ENCODE data around the gene MTUS2. TPM values are rescaled to one million over a fixed set of nuclear protein-coding genes. Genes with fewer than 3 reads are reported as not detected.

The MTUS2 gene
- total RNA-seq, 1 donor from 2014 or later: 0.67 TPM

DNA sequence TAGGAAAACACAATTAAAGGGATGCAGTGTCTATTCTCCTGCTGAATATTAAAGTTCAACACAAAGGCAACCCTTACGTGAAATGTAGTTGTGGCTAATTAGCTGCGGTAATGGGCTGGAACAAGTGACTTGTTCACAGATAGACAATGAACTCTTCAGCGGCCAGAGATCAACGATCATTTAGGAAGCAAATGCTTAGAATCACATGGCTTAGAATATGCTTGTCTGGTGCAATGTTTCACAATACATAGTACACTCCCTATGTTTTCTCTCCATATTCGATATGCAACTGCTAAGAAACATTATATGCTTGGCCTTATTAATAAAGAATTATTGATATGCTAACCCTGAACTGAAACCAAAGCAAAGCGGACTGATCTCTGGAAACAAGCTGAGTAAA, 25.7 kb upstream of the MTUS2 start:
- no peak overlapping the region for H3K4me3 Mint-ChIP-seq
- Histone ChIP-seq H2AFZ (replicated peaks) (no peak overlapping the region), H4K20me1 (ENCODE audit: low read depth) (no peaks in the 10 kb centered on the region), H3K79me2 (ENCODE audit: low read depth) (no peaks in the 10 kb centered on the region), H3K9ac (no peak overlapping the region), H3K4me2 (no peak overlapping the region), H3K9me3 (ENCODE audit: low read depth) (no peaks in the 10 kb centered on the region), H3K4me1 (peaks cover 16% of the 10 kb centered on the region), H3F3A (ENCODE audit: low read depth) (no peaks in the 10 kb centered on the region), H3K27ac (no peak overlapping the region), H3K27me3 (no peaks in the 10 kb centered on the region), H3K36me3 (no peaks in the 10 kb centered on the region), H3K4me3 (no peak overlapping the region)
- DNase-seq (ENCODE audit: low spot score): no peak
- H3K36me3 Mint-ChIP-seq: no peaks in the 10 kb centered on the region
- H3K9me3 Mint-ChIP-seq: no peaks in the 10 kb centered on the region
- H3K27me3 Mint-ChIP-seq (ENCODE audit: insufficient read depth, low read depth): no peaks in the 10 kb centered on the region
- H3K4me1 Mint-ChIP-seq: peaks cover 5% of the 10 kb centered on the region
- TF ChIP-seq, protein P1, sequence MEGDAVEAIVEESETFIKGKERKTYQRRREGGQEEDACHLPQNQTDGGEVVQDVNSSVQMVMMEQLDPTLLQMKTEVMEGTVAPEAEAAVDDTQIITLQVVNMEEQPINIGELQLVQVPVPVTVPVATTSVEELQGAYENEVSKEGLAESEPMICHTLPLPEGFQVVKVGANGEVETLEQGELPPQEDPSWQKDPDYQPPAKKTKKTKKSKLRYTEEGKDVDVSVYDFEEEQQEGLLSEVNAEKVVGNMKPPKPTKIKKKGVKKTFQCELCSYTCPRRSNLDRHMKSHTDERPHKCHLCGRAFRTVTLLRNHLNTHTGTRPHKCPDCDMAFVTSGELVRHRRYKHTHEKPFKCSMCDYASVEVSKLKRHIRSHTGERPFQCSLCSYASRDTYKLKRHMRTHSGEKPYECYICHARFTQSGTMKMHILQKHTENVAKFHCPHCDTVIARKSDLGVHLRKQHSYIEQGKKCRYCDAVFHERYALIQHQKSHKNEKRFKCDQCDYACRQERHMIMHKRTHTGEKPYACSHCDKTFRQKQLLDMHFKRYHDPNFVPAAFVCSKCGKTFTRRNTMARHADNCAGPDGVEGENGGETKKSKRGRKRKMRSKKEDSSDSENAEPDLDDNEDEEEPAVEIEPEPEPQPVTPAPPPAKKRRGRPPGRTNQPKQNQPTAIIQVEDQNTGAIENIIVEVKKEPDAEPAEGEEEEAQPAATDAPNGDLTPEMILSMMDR (IDR thresholded peaks at IDR 0.05): no peak
- TF ChIP-seq EZH2 (IDR thresholded peaks at IDR 0.05) (no peak), EZH2phosphoT487 (IDR thresholded peaks at IDR 0.05) (no peak)
- H3K27ac Mint-ChIP-seq: no peak overlapping the region

DNA sequence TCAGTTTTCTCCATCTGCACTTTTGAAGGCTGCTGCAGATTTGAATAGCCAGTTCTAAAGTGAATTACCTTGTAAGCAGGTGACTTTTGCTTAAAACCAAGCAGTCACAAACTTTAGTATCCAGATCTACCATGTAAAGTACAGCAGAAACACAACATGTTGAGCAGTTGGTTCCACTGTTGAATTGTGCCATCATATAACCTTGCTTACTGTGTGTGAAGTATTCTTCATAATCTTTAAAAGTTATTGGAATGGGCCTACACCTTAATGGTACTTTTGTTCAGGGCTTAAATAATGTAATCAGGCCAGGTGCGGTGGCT, 23.2 kb upstream of the MTUS2 start:
- Histone ChIP-seq H3F3A (ENCODE audit: low read depth) (no peaks in the 10 kb centered on the region), H3K4me3 (no peak overlapping the region), H4K20me1 (ENCODE audit: low read depth) (no peaks in the 10 kb centered on the region), H3K4me2 (no peak overlapping the region), H3K79me2 (ENCODE audit: low read depth) (no peaks in the 10 kb centered on the region), H2AFZ (replicated peaks) (no peak overlapping the region), H3K27me3 (no peaks in the 10 kb centered on the region), H3K4me1 (no peaks in the 10 kb centered on the region), H3K27ac (no peak overlapping the region), H3K9me3 (ENCODE audit: low read depth) (no peaks in the 10 kb centered on the region), H3K36me3 (no peaks in the 10 kb centered on the region), H3K9ac (no peak overlapping the region)
- no peak for DNase-seq (ENCODE audit: low spot score)
- no peaks in the 10 kb centered on the region for H3K36me3 Mint-ChIP-seq
- H3K9me3 Mint-ChIP-seq: no peaks in the 10 kb centered on the region
- no peak for TF ChIP-seq EZH2 (IDR thresholded peaks at IDR 0.05)
- TF ChIP-seq EZH2phosphoT487 (IDR thresholded peaks at IDR 0.05): no peak
- TF ChIP-seq, protein P1 (IDR thresholded peaks at IDR 0.05): no peak
- no peaks in the 10 kb centered on the region for H3K4me1 Mint-ChIP-seq
- no peak overlapping the region for H3K4me3 Mint-ChIP-seq
- H3K27me3 Mint-ChIP-seq (ENCODE audit: insufficient read depth, low read depth): no peaks in the 10 kb centered on the region
- H3K27ac Mint-ChIP-seq: no peak overlapping the region

DNA sequence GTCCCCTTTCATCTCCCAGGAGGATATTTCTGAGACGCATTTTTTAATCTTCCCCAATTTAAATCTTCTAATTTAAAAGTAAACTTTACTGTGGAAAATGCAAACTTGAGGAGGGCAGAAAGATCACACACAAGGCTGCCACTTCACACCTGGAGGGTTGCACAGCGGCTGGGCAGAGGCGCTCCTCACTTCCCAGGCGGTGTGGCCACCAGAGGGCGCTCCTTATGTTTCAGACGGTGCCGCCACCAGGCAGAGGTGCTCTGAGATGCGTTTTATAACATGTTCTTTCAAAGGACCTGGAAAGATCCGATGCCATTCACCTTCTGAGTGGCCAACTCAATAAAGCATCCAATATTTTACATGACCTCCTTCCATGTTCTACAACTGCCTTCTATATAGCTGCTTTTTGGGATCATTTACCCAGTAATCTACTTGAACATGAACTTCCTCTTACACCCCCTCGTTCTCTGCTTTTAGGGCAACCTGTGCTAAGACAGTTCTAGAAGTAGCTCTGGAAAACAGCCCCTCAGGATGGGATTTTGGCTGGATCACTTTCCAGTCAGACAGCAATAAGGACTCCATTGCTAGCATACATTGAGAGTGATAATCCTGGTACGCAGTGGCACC, 14.8 kb upstream of the MTUS2 start:
- Histone ChIP-seq H3K9me3 (ENCODE audit: low read depth) (no peaks in the 10 kb centered on the region), H3K79me2 (ENCODE audit: low read depth) (no peaks in the 10 kb centered on the region), H2AFZ (replicated peaks) (no peak overlapping the region), H3K36me3 (no peaks in the 10 kb centered on the region), H3K27ac (no peak overlapping the region), H3K4me2 (no peak overlapping the region), H3K9ac (no peak overlapping the region), H3K4me3 (no peak overlapping the region), H4K20me1 (ENCODE audit: low read depth) (no peaks in the 10 kb centered on the region), H3K27me3 (no peaks in the 10 kb centered on the region), H3K4me1 (no peaks in the 10 kb centered on the region), H3F3A (ENCODE audit: low read depth) (no peaks in the 10 kb centered on the region)
- DNase-seq (ENCODE audit: low spot score): peak; percentile 52
- Mint-ChIP-seq H3K36me3 (no peaks in the 10 kb centered on the region), H3K4me3 (no peak overlapping the region), H3K27ac (no peak overlapping the region), H3K27me3 (ENCODE audit: insufficient read depth, low read depth) (peaks cover 2% of the 10 kb centered on the region), H3K9me3 (peaks cover 16% of the 10 kb centered on the region), H3K4me1 (no peaks in the 10 kb centered on the region)
- TF ChIP-seq EZH2phosphoT487 (IDR thresholded peaks at IDR 0.05): no peak
- TF ChIP-seq, protein P1 (IDR thresholded peaks at IDR 0.05): peak; percentile 67

Measured in neural progenitor cell (in vitro differentiated cells).